RWPE1 (cell line): ENCODE data around the gene SGF29.
"Not testable (repeated sequence)": the region's sequence is repeated elsewhere in the genome, so short reads cannot be mapped to it uniquely, and the experiment has no call there.

ENCODE experiments used
- CTCF ChIA-PET: fragments of 350-600 bp; sonication (Branson Sonifier 250); formaldehyde crosslinking; extraction: SDS; loops from one replicate; lab custom pipeline; 2021; lab: Yijun Ruan, JAX
- POLR2A ChIA-PET: fragments of 400-600 bp; formaldehyde crosslinking; extraction: SDS; loops from one replicate; lab custom pipeline; 2020; ENCODE audit warnings: antibody characterized with exemption; ENCODE audit not compliant: low non-redundant PET; lab: Yijun Ruan, JAX
- DNase-seq: peaks from one replicate; pipeline ENCODE4 v3.0.0; 2012; ENCODE audit warnings: low spot score
- H3K27ac ChIP-seq: fragments of 450-650 bp; 2 replicates; pipeline ENCODE4 v1.5.1; 2017
- CTCF ChIP-seq: fragments of 450-650 bp; conservative IDR thresholded peaks from 2 replicates; pipeline ENCODE4 v1.5.1; 2017; ENCODE audit warnings: low read depth, mild to moderate bottlenecking

The SGF29 gene

GRCh38 chr16:28610595-28611191, 57.0 kb downstream of the SGF29 start:
- CTCF ChIA-PET, result interaction anchor here (0.6 kb wide), 1 partner anchor 42 kb away, joined by 3 read pairs; no protein-coding TSS in a partner anchor
- no peak overlapping the region for H3K27ac ChIP-seq
- POLR2A ChIA-PET, result interaction anchor here (1.2 kb wide), 1 partner anchor 13 kb away, joined by 6 read pairs; no protein-coding TSS in a partner anchor
- TF ChIP-seq CTCF, result no peak
- DNase-seq, result no peak

GRCh38 chr16:28612359-28613280, 58.9 kb downstream of the SGF29 start:
- CTCF ChIA-PET, DNase-seq, POLR2A ChIA-PET, H3K27ac ChIP-seq: not testable (repeated sequence)

GRCh38 chr16:28613912-28614311, 60.2 kb downstream of the SGF29 start:
- DNase-seq, POLR2A ChIA-PET, CTCF ChIA-PET, H3K27ac ChIP-seq: not testable (repeated sequence)

GRCh38 chr16:28614561-28614960, 60.8 kb downstream of the SGF29 start:
- CTCF ChIA-PET, DNase-seq, POLR2A ChIA-PET, H3K27ac ChIP-seq: not testable (repeated sequence)

- CTCF ChIA-PET, result interaction anchor here (1.4 kb wide), 1 partner anchor 294 kb away, joined by 3 read pairs; no protein-coding TSS in a partner anchor
- DNase-seq, POLR2A ChIA-PET, H3K27ac ChIP-seq: not testable (repeated sequence)
- peak; percentile 76 for TF ChIP-seq CTCF
These were observed 61.9 kb downstream of the SGF29 start for GRCh38 chr16:28615486-28616223.

GRCh38 chr16:28616224-28616577, 62.5 kb downstream of the SGF29 start:
- peak; percentile 25 for TF ChIP-seq CTCF
- DNase-seq, POLR2A ChIA-PET: not testable (repeated sequence)
- CTCF ChIA-PET, result interaction anchor here (0.6 to 1.4 kb wide), 3 partner anchors 294 to 1391 kb away, joined by 3 to 5 read pairs (median 5); no protein-coding TSS in a partner anchor
- 0 out of 2 replicates have a peak overlapping the region, but pooled peaks have one; percentile 27 for H3K27ac ChIP-seq

- peak overlapping the region; percentile 27; the same call in 1 of the 2 replicates for H3K27ac ChIP-seq
- no peak for TF ChIP-seq CTCF
- DNase-seq, result no peak
- CTCF ChIA-PET, result interaction anchor here (0.6 to 1.4 kb wide), 5 partner anchors 62 to 1391 kb away, joined by 3 to 5 read pairs (median 4); no protein-coding TSS in a partner anchor
- POLR2A ChIA-PET, result no interaction called here
These were observed 62.9 kb downstream of the SGF29 start for GRCh38 chr16:28616636-28617035.
